Kidney (tissue), 14 donors: ENCODE data around the gene CBX5. TPM values are rescaled to one million over a fixed set of nuclear protein-coding genes. Genes with fewer than 3 reads are reported as not detected.

Experiments
- DNase-seq, 5 donors: peaks; one replicate each; pipeline ENCODE4 v3.0.0-alpha.2; 2013 to 2020
- FAIRE-seq: peaks from 2 replicates; lab custom pipeline; 2012; peaks lifted over from hg19 to GRCh38; lab: Jason Lieb, UNC
- H3K27ac ChIP-seq, 2 donors: one replicate each; pipeline ENCODE4 v1.7.0; 2013; ENCODE audit warnings: low read depth in 2 of 2, low read length in 2 of 2, inconsistent platforms in 1 of 2
- H3K27me3 ChIP-seq: one replicate; pipeline ENCODE4 v1.7.1; 2013; ENCODE audit warnings: low read length, inconsistent platforms; ENCODE audit not compliant: control insufficient read depth, insufficient read depth
- H3K36me3 ChIP-seq, 3 donors: one replicate each; pipeline versions ENCODE4 v1.7.0 to v1.7.1; 2013; ENCODE audit warnings: low read length in 3 of 3, control low read depth in 1 of 3, inconsistent platforms in 1 of 3; ENCODE audit not compliant: insufficient read depth in 3 of 3, control insufficient read depth in 2 of 3
- H3K4me1 ChIP-seq, 3 donors: one replicate each; pipeline versions ENCODE4 v1.7.0 to v1.7.1; 2013; ENCODE audit warnings: low read length in 3 of 3, inconsistent platforms in 1 of 3, low read depth in 1 of 3; ENCODE audit not compliant: control insufficient read depth in 2 of 3, insufficient read depth in 2 of 3
- H3K4me3 ChIP-seq, 3 donors: one replicate each; pipeline versions ENCODE4 v1.7.0 to v1.8.1; 2013; ENCODE audit warnings: low read length in 3 of 3, control low read depth in 1 of 3, inconsistent platforms in 1 of 3
- H3K9ac ChIP-seq, 3 donors: one replicate each; pipeline versions ENCODE4 v1.7.0 to v1.7.1; 2013; ENCODE audit warnings: low read length in 3 of 3, control low read depth in 1 of 3, inconsistent platforms in 1 of 3
- H3K9me3 ChIP-seq, 3 donors: one replicate each; pipeline versions ENCODE4 v1.7.0 to v1.7.1; 2013; ENCODE audit warnings: low read length in 3 of 3, control low read depth in 1 of 3, inconsistent platforms in 1 of 3; ENCODE audit not compliant: control insufficient read depth in 2 of 3, insufficient read depth in 1 of 3
- CTCF ChIP-seq: IDR thresholded peaks from 3 replicates; pipeline ENCODE4 v1.5.1; 2012; ENCODE audit warnings: mild to moderate bottlenecking, moderate library complexity, borderline replicate concordance; ENCODE audit not compliant: insufficient read depth; ENCODE audit errors: extremely low read depth
- intact Hi-C: fragments of 100-400 bp; cut with DNase I; formaldehyde crosslinking; loops from one replicate; pipeline ENCODE4 v1.11.1; 2022
- polyA plus RNA-seq: library from polyadenylated mRNA; stranded (reverse); fragments of 350-450 nt; fragmentation: Illumina TruSeq; extraction: RNeasy Lipid Tissue Mini Kit (QIAGEN cat#74804); gene quantifications from one replicate; pipeline ENCODE4 v1.2.3, GENCODE V29; 2014; ENCODE audit warnings: low read depth, low replicate concordance; ENCODE audit not compliant: insufficient read depth
- total RNA-seq: library from RNA; stranded (reverse); fragmentation: NEBNext Ultra II Directional; extraction: Animal tissue kit (Norgen Biotek cat#: 25700); gene quantifications from one replicate; pipeline ENCODE4 v1.2.1, GENCODE V29; 2021
- donor health status: control.
- donor health status: control.
- donor health status: control.
- donor health status: control.
- donor health status: control.
- donor health status: DM: yes; HTN: yes; CAD: no.
- donor health status: Normal renal cell carcinoma (clear cell type).

CBX5 gene
- total and polyA plus RNA-seq, 2 donors from 2014 or later = 15.0 to 112 TPM

GRCh38 chr12:54206791-54207190 lies 73.1 kb downstream of the CBX5 start:
- no peak for TF ChIP-seq CTCF
- Histone ChIP-seq H3K4me1 (no peaks in the 10 kb centered on the region), H3K36me3 (no peaks in the 10 kb centered on the region), H3K27ac (no peak overlapping the region), H3K4me3 (no peak overlapping the region), H3K27me3 (no peaks in the 10 kb centered on the region), H3K9me3 (no peaks in the 10 kb centered on the region), H3K9ac (no peak overlapping the region)
- intact Hi-C loops = no loop called here
- no peak for DNase-seq
- FAIRE-seq = no peak

DNA sequence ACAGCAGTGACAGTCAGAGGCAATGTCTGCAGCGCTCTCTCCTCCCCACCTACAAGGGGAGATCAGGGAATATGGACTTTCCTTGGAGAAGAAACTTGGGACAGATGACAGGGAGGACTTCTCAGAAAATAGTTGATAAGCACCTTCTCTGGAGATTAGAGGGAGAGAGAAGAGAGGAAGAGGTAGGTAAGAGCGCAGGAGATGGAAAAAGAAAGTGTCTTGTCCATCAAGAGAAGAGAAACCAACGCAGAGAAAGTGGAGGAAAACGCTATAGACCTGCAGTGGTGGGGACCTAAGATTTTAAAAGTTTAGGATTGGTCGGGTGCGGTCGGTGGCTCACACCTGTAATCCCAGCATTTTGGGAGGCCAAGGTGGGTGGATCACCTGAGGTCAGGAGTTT lies 75.6 kb downstream of the CBX5 start:
- no peak for TF ChIP-seq CTCF
- no peaks in the 10 kb centered on the region for H3K9me3 ChIP-seq
- no peak overlapping the region for H3K27ac ChIP-seq
- peaks cover 0 to 4% (median 4%) of the 10 kb centered on the region in 3 donors for H3K4me1 ChIP-seq
- no peak overlapping the region for H3K4me3 ChIP-seq
- no peaks in the 10 kb centered on the region for H3K27me3 ChIP-seq
- no peaks in the 10 kb centered on the region for H3K36me3 ChIP-seq
- DNase-seq (no peak), FAIRE-seq (no peak)
- intact Hi-C loops = loop anchor here (5.0 kb wide), 1 partner anchor 202 kb away; the partner anchor contains the start of gene HOXC9
- no peak overlapping the region for H3K9ac ChIP-seq

DNA sequence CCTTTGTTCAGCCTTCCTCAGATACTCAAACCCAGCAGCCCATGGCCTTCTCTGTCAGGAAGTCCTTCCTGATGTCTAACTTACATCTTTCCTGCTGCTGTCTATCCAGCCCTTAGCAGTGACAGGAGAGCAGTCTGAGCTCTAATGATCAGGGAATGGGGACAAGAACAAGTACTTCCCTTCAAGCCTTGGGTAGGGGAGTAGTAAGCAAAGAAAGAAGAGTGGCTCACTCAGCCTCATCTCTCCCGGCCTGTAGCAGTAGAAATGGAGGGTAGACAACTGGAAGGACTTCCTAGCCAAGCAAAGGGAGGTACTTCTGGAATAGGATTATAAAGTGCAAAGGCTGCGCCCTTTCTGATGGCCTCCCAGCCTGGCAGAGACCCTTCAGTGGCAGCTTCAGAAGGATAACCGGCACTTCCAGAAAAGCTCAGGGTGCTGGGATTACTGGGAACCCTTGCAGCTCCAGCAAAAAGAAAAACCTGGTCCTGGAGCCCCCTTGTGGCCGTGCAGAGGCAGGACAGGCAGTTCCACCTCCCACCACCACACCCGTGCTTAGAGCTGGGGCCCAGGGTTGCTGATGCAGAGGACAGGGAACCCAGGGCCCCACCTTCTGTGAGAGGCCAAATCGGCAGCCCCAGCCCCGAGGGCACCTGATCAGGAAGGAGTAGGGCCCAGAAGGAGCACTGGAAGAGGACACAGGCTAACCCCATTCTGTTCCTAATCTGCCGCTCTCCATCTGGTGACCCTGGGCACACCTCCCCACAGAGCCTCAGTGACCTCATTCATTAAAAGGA lies 78.7 kb downstream of the CBX5 start:
- intact Hi-C loops = loop anchor here (5.0 kb wide), 1 partner anchor 199 kb away; the partner anchor contains the start of gene HOXC9
- no peak overlapping the region for H3K9ac ChIP-seq

More for the DNA sequence above, 78.7 kb downstream of the CBX5 start:
- H3K4me1 ChIP-seq = peaks cover 4 to 15% (median 5%) of the 10 kb centered on the region in 3 donors
- no peak overlapping the region for H3K4me3 ChIP-seq
- DNase-seq (peak; percentile 89 to 91 (median 89)), FAIRE-seq (no peak)
- no peaks in the 10 kb centered on the region for H3K27me3 ChIP-seq
- no peaks in the 10 kb centered on the region for H3K36me3 ChIP-seq
- no peaks in the 10 kb centered on the region for H3K9me3 ChIP-seq
- TF ChIP-seq CTCF = peak; percentile 97
- no peak overlapping the region for H3K27ac ChIP-seq
